DMS53 treated with DMSO at 0.1 percent for 48 hours (cell line): ENCODE data around the gene USP1.

Experiments
- DNase-seq: peaks from one replicate; lab custom pipeline; 2025; ENCODE audit not compliant: unreplicated experiment; lab: John Stamatoyannopoulos, UW

USP1 gene

GRCh38 chr1:62487956-62488355, 51.1 kb downstream of the USP1 start:
- DNase-seq: no peak

GRCh38 chr1:62492521-62492920, 55.7 kb downstream of the USP1 start:
- no peak for DNase-seq

DNA sequence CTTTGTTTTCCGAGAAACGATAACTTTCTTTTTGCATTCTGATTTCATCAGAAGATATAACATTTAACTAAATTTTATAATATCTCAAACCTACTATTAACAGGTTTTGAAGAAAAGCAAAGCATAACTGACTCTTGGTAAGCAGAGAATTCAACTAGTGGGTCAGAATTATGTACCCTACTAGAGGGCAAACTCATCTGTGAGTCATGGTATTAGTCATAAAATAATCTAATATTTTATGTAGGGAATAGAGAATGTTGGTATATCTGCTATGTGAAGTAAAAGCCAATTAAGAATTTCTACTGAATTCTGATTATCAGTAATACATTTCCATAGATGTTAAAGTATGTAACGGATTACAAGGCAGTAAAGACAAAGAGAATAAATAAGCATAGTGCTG, 56.8 kb downstream of the USP1 start:
- DNase-seq: no peak

- no peak for DNase-seq
These were observed 57.3 kb downstream of the USP1 start for GRCh38 chr1:62494137-62494536.

DNA sequence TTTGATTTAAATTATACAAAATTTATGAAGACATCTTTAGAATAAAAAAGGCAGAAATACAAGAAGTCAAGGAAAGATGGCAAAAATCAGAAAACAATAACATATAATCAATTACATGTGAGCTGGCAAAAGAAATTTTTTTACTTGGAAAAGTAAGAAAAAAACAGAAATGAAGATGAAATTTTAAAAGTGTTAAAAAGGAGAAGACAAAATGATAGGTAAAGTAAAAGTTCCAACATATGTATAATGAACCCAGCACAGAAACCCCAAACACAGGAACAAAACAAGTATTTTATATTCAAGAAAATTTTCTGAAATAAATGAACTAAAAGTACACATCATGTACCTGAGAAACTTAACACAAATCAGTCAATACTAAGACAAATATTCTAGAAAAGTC, 63.4 kb downstream of the USP1 start:
- no peak for DNase-seq
